Measurements from ENCODE around the gene B3GALT6.

DNA sequence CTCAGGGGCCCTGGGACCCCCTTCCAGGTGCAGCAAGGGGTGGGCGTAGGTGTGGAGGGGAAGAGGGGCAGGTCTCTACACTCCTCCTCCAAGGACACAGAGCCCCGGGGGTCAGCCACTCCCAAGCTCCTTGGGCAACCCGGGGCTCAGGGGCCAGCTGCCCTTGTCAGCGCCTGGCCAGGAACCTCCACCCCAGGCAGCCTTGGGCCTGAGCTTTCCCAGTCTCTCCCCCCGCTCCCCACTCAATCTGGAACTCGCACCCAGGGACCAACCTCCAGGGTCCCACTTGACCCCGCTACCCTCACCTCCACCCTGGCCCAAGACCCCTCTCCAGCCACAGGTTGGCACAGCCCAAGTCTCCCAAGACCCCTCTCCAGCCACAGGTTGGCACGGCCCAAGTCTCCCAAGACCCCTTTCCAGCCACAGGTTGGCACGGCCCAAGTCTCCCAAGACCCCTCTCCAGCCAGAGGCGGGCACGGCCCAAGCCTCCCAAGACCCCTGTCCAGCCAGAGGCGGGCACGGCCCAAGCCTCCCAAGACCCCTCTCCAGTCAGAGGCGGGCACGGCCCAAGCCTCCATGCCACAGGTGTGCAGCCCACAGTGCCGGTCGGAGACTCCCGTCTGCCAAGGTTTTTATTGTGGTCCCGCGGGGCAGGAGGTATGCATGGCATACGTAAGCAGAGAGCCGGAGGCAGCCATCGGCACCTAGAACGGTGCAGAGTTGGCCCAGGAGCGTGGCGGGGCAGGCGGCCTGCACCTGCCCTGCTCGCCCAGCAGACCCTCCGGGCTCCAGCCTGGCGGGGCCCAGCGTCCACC lies 21.1 kb upstream of the B3GALT6 start:
- TF ChIP-seq POLR2A (IDR thresholded peaks at IDR 0.05; ENCODE audit: low read length) (no peak), GATA1 (IDR thresholded peaks at IDR 0.05; ENCODE audit: low read depth, low read length) (no peak)
